ENCODE results near the gene PLA2G2F.

GRCh38 chr1:20195462-20195780 is 56.3 kb downstream of the PLA2G2F start:
- peak; percentile 28; the same call in 1 of the 2 replicates for TF ChIP-seq CTCF (conservative IDR thresholded peaks at IDR 0.05)
- no peak for TF ChIP-seq EZH2 (IDR thresholded peaks at IDR 0.05; ENCODE audit: low read depth)

Measured in PC-9 (cell line).